Astrocyte (in vitro differentiated cells and primary cell): ENCODE data around the gene DAO. TPM values are rescaled to one million over a fixed set of nuclear protein-coding genes. Genes with fewer than 3 reads are reported as not detected.

Experiments used
- DNase-seq: peaks from one replicate; pipeline ENCODE4 v3.0.0-alpha.2; 2010; ENCODE audit warnings: low read depth
- FAIRE-seq: peaks from 2 replicates; lab custom pipeline; 2011; peaks lifted over from hg19 to GRCh38; lab: Jason Lieb, UNC
- H2AFZ ChIP-seq: 2 replicates; pipeline ENCODE4 v1.6.0; 2012; ENCODE audit warnings: low read depth, low read length, inconsistent platforms
- H3K27ac ChIP-seq: 2 replicates; pipeline ENCODE4 v1.5.1; 2011; ENCODE audit warnings: low read depth, low read length, inconsistent platforms
- H3K27me3 ChIP-seq: 2 replicates; pipeline ENCODE4 v1.6.0; 2011; ENCODE audit warnings: low read length, inconsistent platforms; ENCODE audit not compliant: insufficient read depth
- H3K36me3 ChIP-seq: 2 replicates; pipeline ENCODE4 v1.5.1; 2011; ENCODE audit warnings: low read length, inconsistent platforms; ENCODE audit not compliant: insufficient read depth
- H3K4me1 ChIP-seq: 2 replicates; pipeline ENCODE4 v1.5.1; 2011; ENCODE audit warnings: low read length, inconsistent platforms; ENCODE audit not compliant: insufficient read depth
- H3K4me2 ChIP-seq: 2 replicates; pipeline ENCODE4 v1.6.0; 2012; ENCODE audit warnings: low read length, inconsistent platforms
- H3K4me3 ChIP-seq: 2 replicates; pipeline ENCODE4 v1.5.1; 2011; ENCODE audit warnings: low read depth, mild to moderate bottlenecking, low read length, inconsistent platforms; ENCODE audit not compliant: insufficient read depth
- H3K79me2 ChIP-seq: 2 replicates; pipeline ENCODE4 v1.6.0; 2012; ENCODE audit warnings: mild to moderate bottlenecking, low read length, inconsistent platforms; ENCODE audit not compliant: insufficient read depth
- H3K9ac ChIP-seq: 2 replicates; pipeline ENCODE4 v1.6.0; 2012; ENCODE audit warnings: mild to moderate bottlenecking, low read length, inconsistent platforms
- H3K9me3 ChIP-seq: 2 replicates; pipeline ENCODE4 v1.5.1; 2012; ENCODE audit warnings: low read depth, mild to moderate bottlenecking, low read length, inconsistent platforms; ENCODE audit not compliant: insufficient read depth
- H4K20me1 ChIP-seq: 2 replicates; pipeline ENCODE4 v1.6.0; 2012; ENCODE audit warnings: low read length, inconsistent platforms; ENCODE audit not compliant: insufficient read depth
- H3K27ac Mint-ChIP-seq: one replicate; pipeline ENCODE4 v1.8.0; 2021; ENCODE audit warnings: mild to moderate bottlenecking, mixed read lengths; ENCODE audit not compliant: unreplicated experiment
- H3K27me3 Mint-ChIP-seq: one replicate; pipeline ENCODE4 v1.8.0; 2021; ENCODE audit warnings: low read depth, mixed read lengths; ENCODE audit not compliant: unreplicated experiment
- H3K36me3 Mint-ChIP-seq: one replicate; pipeline ENCODE4 v1.8.0; 2021; ENCODE audit warnings: low read depth, mixed read lengths; ENCODE audit not compliant: unreplicated experiment
- H3K4me1 Mint-ChIP-seq: one replicate; pipeline ENCODE4 v1.8.0; 2021; ENCODE audit warnings: low read depth, mixed read lengths; ENCODE audit not compliant: unreplicated experiment
- H3K4me3 Mint-ChIP-seq: one replicate; pipeline ENCODE4 v1.8.0; 2021; ENCODE audit warnings: mild to moderate bottlenecking, moderate library complexity, mixed read lengths; ENCODE audit not compliant: unreplicated experiment
- H3K9me3 Mint-ChIP-seq: one replicate; pipeline ENCODE4 v1.8.0; 2021; ENCODE audit warnings: mild to moderate bottlenecking, mixed read lengths; ENCODE audit not compliant: unreplicated experiment
- EZH2 ChIP-seq: IDR thresholded peaks from 2 replicates; pipeline ENCODE4 v1.6.1; 2012; ENCODE audit warnings: mild to moderate bottlenecking, low read length, inconsistent platforms; ENCODE audit not compliant: insufficient read depth
- total RNA-seq: library from RNA; stranded (reverse); gene quantifications from 2 replicates; pipeline ENCODE4 v1.2.1, GENCODE V29; 2021
- TF ChIP-seq, protein P1 (sequence below): IDR thresholded peaks from 2 replicates; pipeline ENCODE4 v1.5.1; 2011; ENCODE audit warnings: low read depth, mild to moderate bottlenecking, inconsistent platforms, low read length, moderate library complexity; ENCODE audit not compliant: insufficient read depth

Gene DAO
- total RNA-seq, 1 donor from 2014 or later = not detected

- peaks cover 2% of the 10 kb centered on the region for H3K9me3 Mint-ChIP-seq
- no peak for DNase-seq
- peaks cover 33% of the 10 kb centered on the region for H3K4me1 ChIP-seq
- no peak overlapping the region for H2AFZ ChIP-seq
- H4K20me1 ChIP-seq = peaks cover 18% of the 10 kb centered on the region
- peaks cover 49% of the 10 kb centered on the region for H3K36me3 Mint-ChIP-seq
- no peaks in the 10 kb centered on the region for H3K9me3 ChIP-seq
- no peak overlapping the region for H3K4me2 ChIP-seq
- no peak overlapping the region for H3K4me3 ChIP-seq
- peaks cover 86% of the 10 kb centered on the region for H3K79me2 ChIP-seq
- no peak for FAIRE-seq
- H3K4me1 Mint-ChIP-seq = peaks cover 36% of the 10 kb centered on the region
- H3K9ac ChIP-seq = no peak overlapping the region
- H3K27ac ChIP-seq = no peak overlapping the region
- no peaks in the 10 kb centered on the region for H3K27me3 ChIP-seq
- TF ChIP-seq EZH2 = no peak
- TF ChIP-seq, protein P1, sequence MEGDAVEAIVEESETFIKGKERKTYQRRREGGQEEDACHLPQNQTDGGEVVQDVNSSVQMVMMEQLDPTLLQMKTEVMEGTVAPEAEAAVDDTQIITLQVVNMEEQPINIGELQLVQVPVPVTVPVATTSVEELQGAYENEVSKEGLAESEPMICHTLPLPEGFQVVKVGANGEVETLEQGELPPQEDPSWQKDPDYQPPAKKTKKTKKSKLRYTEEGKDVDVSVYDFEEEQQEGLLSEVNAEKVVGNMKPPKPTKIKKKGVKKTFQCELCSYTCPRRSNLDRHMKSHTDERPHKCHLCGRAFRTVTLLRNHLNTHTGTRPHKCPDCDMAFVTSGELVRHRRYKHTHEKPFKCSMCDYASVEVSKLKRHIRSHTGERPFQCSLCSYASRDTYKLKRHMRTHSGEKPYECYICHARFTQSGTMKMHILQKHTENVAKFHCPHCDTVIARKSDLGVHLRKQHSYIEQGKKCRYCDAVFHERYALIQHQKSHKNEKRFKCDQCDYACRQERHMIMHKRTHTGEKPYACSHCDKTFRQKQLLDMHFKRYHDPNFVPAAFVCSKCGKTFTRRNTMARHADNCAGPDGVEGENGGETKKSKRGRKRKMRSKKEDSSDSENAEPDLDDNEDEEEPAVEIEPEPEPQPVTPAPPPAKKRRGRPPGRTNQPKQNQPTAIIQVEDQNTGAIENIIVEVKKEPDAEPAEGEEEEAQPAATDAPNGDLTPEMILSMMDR = no peak
- H3K27ac Mint-ChIP-seq = peak overlapping the region; percentile 12
- peaks cover 49% of the 10 kb centered on the region for H3K36me3 ChIP-seq
- no peaks in the 10 kb centered on the region for H3K27me3 Mint-ChIP-seq
- H3K4me3 Mint-ChIP-seq = no peak overlapping the region
These were observed 36.7 kb upstream of the DAO start for GRCh38 chr12:108843187-108843586.

DNA sequence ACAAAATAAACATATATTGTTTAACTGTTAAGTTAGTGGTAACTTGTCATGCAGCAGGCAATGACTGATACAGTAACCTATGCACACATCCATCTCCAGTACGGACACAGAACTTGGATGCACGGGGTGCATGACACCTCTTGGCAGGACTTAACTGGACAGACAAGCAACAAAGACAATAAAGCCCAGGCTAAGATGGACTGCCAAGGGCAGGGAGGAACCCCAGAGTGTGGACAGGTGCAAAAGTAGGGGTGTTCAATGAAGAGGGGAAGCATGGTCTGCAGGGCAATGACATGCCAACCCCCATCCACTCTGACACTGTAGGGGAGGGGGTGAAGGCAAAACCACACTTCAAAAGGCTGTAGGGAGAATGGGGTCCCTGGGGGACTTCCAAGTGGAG lies 34.2 kb upstream of the DAO start:
- Histone ChIP-seq H3K9me3 (no peaks in the 10 kb centered on the region), H3K36me3 (peaks cover 61% of the 10 kb centered on the region), H3K79me2 (peaks cover 83% of the 10 kb centered on the region), H3K4me3 (no peak overlapping the region), H3K4me1 (peaks cover 10% of the 10 kb centered on the region), H4K20me1 (peaks cover 18% of the 10 kb centered on the region), H3K27ac (no peak overlapping the region), H2AFZ (no peak overlapping the region), H3K9ac (no peak overlapping the region), H3K27me3 (no peaks in the 10 kb centered on the region), H3K4me2 (no peak overlapping the region)
- FAIRE-seq = no peak
- Mint-ChIP-seq H3K36me3 (peaks cover 57% of the 10 kb centered on the region), H3K27ac (no peak overlapping the region), H3K9me3 (peaks cover 2% of the 10 kb centered on the region), H3K4me3 (no peak overlapping the region), H3K27me3 (no peaks in the 10 kb centered on the region), H3K4me1 (peaks cover 17% of the 10 kb centered on the region)
- TF ChIP-seq EZH2 = no peak
- TF ChIP-seq, protein P1 = no peak
- no peak for DNase-seq

- Histone ChIP-seq H3K27ac (peak overlapping the region; percentile 18), H3K4me2 (no peak overlapping the region), H3K79me2 (peaks cover 83% of the 10 kb centered on the region), H3K4me1 (peaks cover 8% of the 10 kb centered on the region), H2AFZ (no peak overlapping the region), H3K27me3 (no peaks in the 10 kb centered on the region), H3K9me3 (no peaks in the 10 kb centered on the region), H3K36me3 (peaks cover 65% of the 10 kb centered on the region), H4K20me1 (peaks cover 18% of the 10 kb centered on the region), H3K9ac (peak overlapping the region; percentile 28), H3K4me3 (no peak overlapping the region)
- no peak overlapping the region for H3K4me3 Mint-ChIP-seq
- DNase-seq (no peak), FAIRE-seq (no peak)
- H3K36me3 Mint-ChIP-seq = peaks cover 58% of the 10 kb centered on the region
- H3K4me1 Mint-ChIP-seq = peaks cover 18% of the 10 kb centered on the region
- H3K27me3 Mint-ChIP-seq = no peaks in the 10 kb centered on the region
- TF ChIP-seq, protein P1 = no peak
- no peak for TF ChIP-seq EZH2
- H3K27ac Mint-ChIP-seq = no peak overlapping the region
- H3K9me3 Mint-ChIP-seq = peaks cover 2% of the 10 kb centered on the region
These were observed 33.6 kb upstream of the DAO start for GRCh38 chr12:108846290-108846701.
